ENCODE measurements around the gene SLIT3. TPM values are rescaled to one million over a fixed set of nuclear protein-coding genes. Genes with fewer than 3 reads are reported as not detected.

Gene SLIT3
- total RNA-seq, 4 donors from 2014 or later = 6.8 to 23.1 (median 13.3) TPM

- H3K27ac ChIP-seq = no peak overlapping the region
- H3K9me3 ChIP-seq = no peaks in the 10 kb centered on the region
- no peaks in the 10 kb centered on the region for H3K36me3 ChIP-seq
- no peak overlapping the region for H3K4me3 ChIP-seq
- no peak for DNase-seq
- H3K27me3 ChIP-seq = no peaks in the 10 kb centered on the region
- no peaks in the 10 kb centered on the region for H3K4me1 ChIP-seq
- TF ChIP-seq CTCF (IDR thresholded peaks at IDR 0.05) (no peak), POLR2A (IDR thresholded peaks at IDR 0.05) (no peak)
These were observed 361.7 kb downstream of the SLIT3 start for GRCh38 chr5:168939156-168939800.

GRCh38 chr5:168936511-168936910 is 364.4 kb downstream of the SLIT3 start:
- Histone ChIP-seq H3K4me3 (no peak overlapping the region), H3K9me3 (no peaks in the 10 kb centered on the region), H3K4me1 (no peaks in the 10 kb centered on the region), H3K36me3 (no peaks in the 10 kb centered on the region), H3K27me3 (no peaks in the 10 kb centered on the region), H3K27ac (no peak overlapping the region)
- no peak for TF ChIP-seq CTCF (IDR thresholded peaks at IDR 0.05)
- no peak for TF ChIP-seq POLR2A (IDR thresholded peaks at IDR 0.05)
- no peak for DNase-seq

GRCh38 chr5:168935183-168935582 is 365.8 kb downstream of the SLIT3 start:
- no peaks in the 10 kb centered on the region for H3K27me3 ChIP-seq
- no peak for TF ChIP-seq CTCF (IDR thresholded peaks at IDR 0.05)
- no peak for TF ChIP-seq POLR2A (IDR thresholded peaks at IDR 0.05)
- H3K4me3 ChIP-seq = no peak overlapping the region
- H3K36me3 ChIP-seq = no peaks in the 10 kb centered on the region
- H3K4me1 ChIP-seq = no peaks in the 10 kb centered on the region
- no peaks in the 10 kb centered on the region for H3K9me3 ChIP-seq
- no peak for DNase-seq
- H3K27ac ChIP-seq = no peak overlapping the region

- Histone ChIP-seq H3K27me3 (no peaks in the 10 kb centered on the region), H3K36me3 (no peaks in the 10 kb centered on the region), H3K4me1 (no peaks in the 10 kb centered on the region), H3K27ac (no peak overlapping the region), H3K4me3 (no peak overlapping the region), H3K9me3 (no peaks in the 10 kb centered on the region)
- no peak for DNase-seq
- no peak for TF ChIP-seq CTCF (IDR thresholded peaks at IDR 0.05)
- no peak for TF ChIP-seq POLR2A (IDR thresholded peaks at IDR 0.05)
These were observed 366.8 kb downstream of the SLIT3 start for GRCh38 chr5:168934169-168934568.

- no peak for TF ChIP-seq POLR2A (IDR thresholded peaks at IDR 0.05)
- no peak for TF ChIP-seq CTCF (IDR thresholded peaks at IDR 0.05)
- H3K9me3 ChIP-seq = no peaks in the 10 kb centered on the region
- H3K36me3 ChIP-seq = no peaks in the 10 kb centered on the region
- no peak overlapping the region for H3K4me3 ChIP-seq
- no peaks in the 10 kb centered on the region for H3K4me1 ChIP-seq
- no peak overlapping the region for H3K27ac ChIP-seq
- no peaks in the 10 kb centered on the region for H3K27me3 ChIP-seq
- no peak for DNase-seq
These were observed 368.3 kb downstream of the SLIT3 start for GRCh38 chr5:168932400-168933189.

Measured in Peyer's patch (tissue), 4 donors.